GM19372 (cell line): ENCODE measurements around the gene GNB1.

ENCODE experiments used
- ATAC-seq: cut with Tn5 transposase; IDR thresholded peaks from one replicate; pipeline ENCODE4 v1.9.1; 2021; ENCODE audit warnings: mild to moderate bottlenecking, low read depth, moderate library complexity; ENCODE audit not compliant: unreplicated experiment

The GNB1 gene

DNA sequence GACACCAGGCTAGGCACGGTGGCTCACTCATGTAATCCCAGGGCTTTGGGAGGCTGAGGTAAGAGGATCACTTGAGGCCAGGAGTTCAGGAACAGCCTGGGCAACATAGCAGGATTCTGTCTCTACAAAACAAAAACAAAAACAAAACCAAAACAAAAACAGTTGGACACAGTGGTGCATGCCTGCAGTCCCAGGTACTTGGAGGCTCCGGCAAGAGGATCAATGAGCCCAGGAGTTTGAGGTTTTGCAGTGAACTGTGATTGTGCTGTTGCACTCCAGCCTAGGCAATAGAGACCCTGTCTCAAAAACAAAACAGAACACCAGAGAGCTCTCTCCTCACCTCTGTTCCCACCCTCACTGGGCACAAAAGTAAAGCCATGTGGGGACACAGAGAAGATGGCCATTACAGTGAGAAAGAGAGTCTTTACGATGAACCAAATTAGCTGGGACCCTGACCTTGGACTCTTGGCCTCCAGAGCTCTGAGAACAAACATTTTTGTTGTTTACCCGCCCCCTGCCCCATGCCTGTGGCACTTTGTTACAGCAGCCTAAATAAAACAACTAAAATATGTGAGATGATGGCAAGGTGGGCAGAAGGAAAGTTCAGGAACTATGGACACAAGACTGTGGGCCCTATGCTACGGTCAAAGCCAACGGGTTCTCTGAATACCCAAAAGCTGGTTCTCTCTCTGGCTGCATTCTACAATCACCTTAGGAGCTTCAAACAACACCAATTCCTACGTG lies 122.5 kb downstream of the GNB1 start:
- no peak for ATAC-seq

DNA sequence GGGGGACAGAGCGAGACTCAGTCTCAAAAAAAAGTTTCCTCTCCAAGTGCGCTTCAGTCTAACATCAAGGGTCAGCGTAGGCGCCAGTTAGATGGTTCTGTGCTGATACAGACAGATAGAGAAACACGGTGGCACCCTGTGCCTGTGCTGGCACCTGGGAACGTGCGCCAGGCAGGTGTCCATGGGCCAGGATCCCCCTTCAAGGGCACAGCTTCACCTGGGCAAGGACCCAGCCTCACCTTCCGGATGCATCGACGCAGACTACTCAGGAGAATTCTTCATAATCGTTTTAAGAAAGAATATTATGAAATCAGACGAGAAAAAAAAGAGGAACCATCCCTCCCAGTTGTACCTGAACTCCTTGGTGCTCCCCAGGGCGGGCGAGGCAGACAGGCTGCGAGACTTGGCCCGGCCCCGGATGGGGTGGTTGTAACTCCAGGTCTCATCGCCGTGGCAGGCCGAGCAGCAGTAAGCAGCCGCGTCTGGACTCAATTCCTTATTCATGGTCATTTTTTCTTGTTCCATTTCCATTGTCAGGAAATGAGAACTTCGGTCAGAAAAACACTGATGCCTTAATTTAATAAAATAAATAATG lies 125.9 kb downstream of the GNB1 start:
- no peak for ATAC-seq

DNA sequence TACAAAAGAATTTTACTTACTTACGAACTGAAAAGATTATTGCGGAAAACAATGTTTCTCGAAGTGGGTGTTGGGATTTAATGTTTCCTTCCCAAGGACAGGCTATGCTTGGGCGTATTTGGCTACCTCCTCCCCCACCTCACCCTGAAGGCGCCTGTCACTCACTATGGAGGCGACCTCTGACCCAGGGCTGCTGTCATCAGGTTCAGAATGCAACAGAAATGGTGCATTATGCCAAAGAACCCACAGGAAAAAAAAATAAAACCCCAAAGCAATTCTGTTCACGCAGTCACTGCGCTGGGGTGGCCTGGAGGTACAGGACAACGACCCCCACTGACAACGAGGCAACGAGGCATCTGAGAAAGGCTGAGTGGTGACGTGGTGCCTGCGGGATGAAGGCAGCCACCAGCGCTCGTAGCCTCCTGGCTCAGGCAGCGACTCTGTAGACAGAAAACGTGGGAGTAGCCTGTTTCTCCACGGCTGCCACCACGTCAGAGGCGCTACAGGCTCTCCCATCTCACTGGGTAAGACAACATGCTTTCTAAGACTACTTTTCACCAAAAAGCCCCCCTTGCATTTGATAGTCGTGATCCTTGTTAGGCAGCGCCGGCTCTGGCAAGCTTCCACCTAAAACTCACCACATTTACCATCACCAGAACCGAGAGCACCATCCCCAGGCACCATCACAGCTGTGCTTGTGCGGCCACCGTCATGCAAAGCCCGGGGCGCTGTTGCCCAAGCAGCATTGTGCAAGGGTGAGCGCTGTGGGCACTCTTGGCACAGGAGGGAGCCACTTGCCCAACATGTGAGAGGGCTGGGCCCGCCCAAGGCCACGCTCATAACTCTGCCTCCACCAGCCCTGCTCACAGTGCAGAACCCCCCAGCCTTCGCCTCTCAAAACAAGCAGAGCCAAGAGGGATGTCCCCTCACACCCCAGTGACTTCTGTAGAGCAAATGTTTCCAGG lies 126.9 kb downstream of the GNB1 start:
- no peak for ATAC-seq

DNA sequence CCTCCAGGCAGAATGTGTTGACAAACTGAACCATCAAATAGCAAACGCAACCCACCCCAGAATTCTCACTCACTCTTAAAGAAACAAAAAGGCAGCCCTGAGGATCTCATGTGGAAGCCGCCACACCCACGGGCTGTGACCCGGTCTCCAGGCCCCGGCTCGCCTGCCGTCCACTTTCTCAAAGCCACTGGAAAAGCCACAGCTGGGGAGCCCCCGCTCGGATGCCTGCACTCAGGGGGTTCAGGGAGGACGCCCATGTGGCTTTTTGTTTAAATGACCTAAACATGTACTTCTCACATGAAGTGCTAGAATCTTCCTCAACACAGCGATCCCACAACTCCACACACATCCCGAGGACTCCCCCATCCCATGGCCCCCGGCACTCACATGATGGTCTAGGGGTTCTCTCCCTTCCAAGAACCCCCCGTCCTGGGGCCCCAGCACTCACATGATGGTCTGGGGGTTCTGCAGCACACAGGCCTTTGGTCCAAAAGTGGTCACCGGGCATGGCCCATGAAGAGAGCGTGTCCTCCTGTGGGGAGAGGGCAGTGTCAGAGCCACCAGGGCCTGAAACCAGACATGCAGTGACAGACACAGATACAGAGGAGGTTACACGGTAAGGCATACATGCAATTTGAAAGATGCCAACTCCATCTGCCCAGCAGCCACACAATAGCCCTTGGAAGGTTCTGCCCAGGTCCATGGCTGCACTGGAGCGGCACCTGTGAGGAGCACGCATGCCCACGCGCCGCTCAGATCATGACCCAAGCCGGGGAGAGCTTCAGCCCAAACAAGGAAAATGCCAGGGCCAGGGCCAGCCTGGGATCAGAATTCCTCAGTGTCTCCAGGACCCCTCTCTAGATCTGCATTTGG lies 129.1 kb downstream of the GNB1 start:
- no peak for ATAC-seq

DNA sequence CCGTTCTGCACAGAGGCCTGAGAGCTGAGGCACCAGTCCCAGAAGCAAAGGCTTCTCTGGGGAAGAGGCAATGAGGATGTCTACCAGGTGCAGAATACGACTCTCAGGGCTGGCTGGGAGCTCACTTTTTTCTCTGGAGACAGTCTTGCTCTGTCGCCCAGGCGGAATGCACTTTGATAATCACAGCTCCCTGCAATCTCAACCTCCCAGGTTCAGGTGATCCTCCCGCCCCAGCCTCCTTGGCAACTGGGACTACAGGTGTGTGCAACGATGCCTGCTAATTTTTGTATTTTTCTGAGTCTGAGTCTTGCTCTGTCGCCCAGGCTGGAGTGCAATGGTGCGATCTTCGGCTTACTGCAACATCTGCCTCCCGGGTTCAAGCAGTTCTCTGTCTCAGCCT lies 130.2 kb downstream of the GNB1 start:
- no peak for ATAC-seq

DNA sequence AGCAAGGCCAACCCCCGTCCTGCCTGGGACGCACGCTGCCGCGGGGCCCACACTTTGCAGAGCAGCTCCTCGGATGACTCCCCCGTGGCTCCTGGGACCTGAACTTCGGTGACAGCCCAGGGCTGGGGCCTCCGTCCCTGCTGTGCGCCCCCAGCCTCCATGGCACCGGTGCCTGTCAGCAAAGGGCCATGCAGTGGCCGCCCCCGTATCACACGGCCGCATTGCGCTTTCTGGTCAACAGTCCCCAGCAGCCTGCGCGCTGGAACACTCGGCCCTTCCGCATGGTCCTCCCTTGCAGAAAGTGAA lies 130.6 kb downstream of the GNB1 start:
- no peak for ATAC-seq

DNA sequence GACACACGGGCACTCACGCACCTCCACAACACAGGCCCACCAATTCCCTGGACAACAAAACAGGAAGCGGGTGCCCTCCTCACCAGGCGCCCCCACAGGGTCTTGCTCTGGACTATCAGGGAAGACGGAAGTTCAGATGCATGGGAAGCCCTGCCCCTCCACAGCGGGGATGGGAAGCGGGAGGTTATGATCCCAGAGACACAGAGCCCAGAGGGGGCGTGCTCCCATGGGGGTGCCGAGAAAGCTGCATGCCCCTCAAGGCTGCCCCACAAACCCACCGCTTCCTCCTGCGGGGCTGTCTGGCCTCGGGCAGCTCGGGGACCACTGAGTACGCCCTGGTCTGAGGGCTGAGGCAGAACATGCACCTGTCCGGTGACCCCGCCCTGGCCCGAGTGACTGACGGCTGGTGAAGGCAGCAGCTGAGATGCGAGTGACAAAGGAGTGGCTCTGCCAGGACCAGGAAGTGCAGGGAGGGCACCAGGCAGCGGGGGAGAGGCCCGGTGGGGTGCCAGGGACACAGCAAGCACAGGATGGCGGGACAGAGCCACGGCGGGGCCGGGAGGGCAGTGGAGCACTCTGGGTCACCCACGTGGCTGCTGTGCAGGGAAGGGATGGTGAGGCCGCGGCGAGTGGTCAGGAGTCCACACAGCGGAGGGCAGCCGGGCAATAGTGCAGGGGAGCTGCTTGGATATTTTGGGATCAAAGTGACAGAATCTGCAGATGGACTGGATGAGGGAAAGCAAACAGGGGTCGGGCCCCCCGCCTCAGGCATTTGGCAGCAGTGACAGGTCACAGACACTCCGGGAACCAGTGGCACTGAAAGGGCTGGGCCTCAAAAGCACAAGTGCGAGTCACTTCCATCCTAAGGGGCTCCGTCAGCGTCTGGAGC lies 131.2 kb downstream of the GNB1 start:
- no peak for ATAC-seq

DNA sequence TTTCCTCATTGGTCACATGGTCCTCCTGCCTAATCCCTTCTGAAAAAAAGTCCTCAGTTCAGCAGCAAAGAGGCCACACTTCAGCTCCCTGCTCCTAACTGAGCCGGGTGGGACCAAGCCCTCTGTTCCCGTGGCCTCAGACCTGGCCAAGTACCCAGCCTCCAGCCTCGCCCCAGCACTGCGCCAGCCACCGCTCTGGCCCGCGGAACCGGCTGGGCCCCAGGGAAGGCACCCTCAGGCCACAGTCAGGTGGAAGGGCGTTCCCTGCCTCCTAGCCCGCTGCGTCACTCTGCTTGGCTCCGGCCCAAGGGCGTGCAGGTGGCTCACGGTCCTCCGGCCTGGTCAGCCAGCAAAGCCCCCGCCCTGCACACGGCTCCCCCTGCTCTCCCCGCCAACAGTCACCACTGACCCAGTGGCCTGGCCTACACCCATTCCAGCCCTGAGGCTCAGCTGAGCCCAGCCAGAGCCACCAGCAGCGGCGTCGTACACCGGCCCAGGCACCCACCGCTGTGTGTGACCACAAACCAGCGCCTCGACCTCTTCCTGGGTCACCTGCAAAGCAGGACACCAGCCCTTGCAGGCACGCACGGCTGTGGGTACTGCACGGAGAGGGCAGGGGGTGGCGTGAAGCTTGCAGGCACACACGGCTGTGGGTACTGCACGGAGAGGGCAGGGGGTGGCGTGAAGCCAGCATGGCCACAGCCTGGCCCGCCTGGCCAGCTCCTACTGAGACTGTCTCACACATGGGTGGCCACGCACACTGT lies 132.0 kb downstream of the GNB1 start:
- no peak for ATAC-seq

DNA sequence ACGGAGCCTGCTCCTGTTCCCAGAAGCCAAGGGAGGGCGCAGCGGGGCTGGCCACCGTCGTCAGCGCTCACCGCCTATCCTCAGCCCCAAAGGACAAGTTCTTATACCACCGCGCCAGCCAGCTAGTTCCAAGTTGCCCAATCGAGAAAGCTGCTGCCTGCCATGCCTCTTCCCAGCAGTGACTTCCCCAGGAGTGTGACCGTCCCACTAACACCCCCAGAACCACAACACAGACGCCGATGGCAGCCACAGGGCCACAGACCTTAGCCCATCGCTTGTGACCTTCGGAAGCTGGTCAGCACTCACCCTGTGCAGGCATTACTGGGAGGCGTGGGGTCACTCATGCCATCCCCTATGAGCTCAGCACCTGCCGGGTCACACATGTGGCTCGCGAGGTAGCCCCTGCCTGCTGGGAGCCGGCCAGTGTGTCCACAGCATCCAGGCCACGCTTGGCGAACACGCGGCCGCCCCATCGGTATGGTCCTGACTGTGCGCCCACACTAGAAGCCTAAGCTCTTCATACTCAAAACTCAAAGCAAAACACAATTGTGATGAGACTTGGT lies 132.7 kb downstream of the GNB1 start:
- no peak for ATAC-seq

DNA sequence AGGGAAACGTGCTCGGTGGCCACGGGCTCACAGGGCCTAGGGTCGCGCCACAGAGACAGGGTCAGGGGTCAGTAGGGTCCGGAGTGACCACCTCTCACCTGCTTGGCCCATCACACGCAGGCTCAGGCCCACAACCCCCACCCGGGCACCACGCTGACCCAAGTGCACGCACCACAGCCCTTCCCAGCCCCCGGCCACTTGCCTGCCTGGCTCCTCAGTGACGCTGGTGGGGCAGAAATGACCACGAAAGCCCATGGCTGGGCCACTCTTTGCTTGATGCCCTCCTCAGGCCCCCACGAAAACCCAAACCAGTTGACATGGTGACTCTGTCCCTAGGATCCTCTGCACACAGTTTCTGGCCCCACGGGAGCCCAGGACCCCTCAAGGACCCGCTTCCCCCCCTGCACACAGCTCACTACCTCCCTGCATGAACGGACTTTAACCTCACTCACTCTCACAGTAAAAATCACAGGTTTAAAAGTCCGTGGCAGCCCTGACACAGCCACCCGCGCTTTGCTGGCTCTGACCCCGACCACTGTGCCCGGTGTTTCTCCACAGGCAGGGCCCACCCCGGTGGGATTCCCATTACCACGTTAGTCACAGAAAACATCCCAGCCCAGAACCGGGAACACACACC lies 133.3 kb downstream of the GNB1 start:
- no peak for ATAC-seq

DNA sequence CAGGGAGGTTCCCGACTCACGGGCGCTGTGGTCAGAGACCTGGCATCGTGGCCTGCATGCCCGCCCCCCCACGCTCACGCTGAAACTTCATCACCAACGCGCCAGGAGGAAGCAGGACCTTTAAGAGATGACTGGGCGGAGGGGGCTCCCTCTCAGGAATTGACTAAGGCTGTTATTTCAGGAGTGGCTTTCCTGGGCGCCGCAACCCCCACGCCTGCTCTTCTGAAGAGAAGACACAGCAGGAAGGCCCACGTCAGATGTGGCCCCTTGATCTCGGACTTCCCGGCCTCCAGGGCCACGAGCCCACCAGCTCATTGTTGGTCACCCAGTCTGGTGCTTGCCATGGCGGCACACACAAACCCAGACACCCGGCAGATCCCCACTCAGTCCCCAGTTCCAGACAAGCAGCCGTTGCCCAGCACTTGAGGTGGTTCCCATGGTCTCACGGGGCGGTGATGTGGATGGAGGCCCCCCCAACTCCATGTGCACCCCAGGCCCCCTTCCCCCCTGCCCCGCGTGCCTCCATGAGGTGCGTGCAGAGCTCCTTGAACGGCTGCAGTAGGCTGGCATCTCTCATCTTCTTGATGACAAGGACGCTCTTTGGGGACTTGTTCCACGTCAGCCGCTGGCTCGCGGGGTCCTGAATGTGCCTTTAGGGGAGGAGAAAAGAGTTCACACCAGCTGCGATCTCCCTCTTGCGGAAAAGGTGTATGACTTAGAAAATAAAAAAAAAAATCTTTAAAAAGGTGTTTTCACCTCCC lies 134.0 kb downstream of the GNB1 start:
- ATAC-seq: no peak

DNA sequence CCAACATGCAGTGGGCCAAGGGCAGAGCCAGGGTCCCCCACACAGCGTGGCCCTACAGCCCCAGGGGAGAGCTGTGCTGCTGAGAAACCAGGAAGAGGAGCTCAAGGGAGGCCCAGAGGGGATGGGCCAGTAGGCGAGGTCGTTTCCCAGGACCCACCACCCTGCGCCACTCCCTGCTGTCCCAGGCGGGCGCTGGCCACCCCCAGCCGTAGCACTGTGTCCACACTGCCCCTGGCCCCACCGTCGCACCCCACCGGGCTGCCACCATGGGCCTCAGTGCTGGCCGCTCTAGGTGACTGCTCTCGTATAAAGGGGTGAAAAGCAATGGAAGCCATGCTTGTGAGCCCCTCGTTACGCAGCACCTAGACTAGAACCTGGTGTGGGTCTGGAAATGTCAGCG lies 135.0 kb downstream of the GNB1 start:
- ATAC-seq: no peak

DNA sequence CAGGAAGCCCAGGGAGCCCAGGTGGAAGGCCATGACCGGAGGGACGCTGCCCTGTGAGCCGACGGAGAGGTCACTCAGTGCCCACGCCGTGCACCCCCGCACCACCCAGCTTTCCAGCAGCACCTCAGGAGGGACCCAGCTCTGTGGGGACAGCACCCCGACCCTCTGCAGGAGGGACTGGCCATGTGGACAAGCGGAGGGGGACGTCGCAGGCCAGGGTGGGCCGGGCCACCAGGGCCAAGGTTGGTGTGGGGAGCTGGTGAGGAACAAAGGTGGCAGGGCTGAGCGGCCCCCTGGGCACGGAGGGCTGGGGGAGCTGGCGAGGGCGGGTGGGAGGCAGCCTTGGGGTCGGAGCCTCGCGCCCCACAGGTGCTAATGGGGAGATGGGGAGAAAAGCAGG lies 135.5 kb downstream of the GNB1 start:
- no peak for ATAC-seq

DNA sequence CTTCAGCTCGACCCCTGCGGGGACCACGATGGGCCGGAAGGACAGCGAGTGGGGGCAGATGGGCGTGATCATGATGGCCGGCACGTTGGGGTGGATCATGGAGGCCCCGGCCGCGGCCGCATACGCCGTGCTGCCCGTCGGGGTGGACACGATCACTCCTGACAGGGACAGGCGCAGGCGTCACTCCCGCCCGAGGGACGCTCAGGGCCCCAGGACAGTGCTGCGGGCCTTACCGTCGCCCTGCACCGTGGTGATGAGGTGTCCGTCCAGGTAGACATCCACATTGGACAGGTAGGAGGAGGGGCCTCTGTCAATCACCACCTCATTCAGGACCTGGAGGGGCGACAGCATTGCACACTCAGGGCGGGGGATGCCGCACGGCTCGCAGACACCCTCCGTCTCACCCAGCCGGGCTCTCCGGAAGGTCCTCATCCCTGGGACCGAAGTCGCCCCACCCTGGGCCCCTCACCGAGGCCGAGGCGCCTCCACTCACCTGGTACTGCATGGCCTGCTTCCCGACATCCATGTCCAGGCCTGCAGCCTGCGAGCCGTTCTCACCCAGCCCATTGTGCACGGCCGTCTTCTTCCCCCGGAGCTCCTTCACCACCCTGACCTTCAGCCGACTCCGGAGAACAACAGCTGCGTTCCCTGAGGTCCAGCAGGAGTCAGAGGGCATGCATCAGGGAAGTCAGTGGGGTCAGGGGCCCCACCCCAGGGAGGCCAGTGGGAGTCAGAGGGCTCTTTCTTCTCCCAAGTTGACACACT lies 136.7 kb downstream of the GNB1 start:
- no peak for ATAC-seq

DNA sequence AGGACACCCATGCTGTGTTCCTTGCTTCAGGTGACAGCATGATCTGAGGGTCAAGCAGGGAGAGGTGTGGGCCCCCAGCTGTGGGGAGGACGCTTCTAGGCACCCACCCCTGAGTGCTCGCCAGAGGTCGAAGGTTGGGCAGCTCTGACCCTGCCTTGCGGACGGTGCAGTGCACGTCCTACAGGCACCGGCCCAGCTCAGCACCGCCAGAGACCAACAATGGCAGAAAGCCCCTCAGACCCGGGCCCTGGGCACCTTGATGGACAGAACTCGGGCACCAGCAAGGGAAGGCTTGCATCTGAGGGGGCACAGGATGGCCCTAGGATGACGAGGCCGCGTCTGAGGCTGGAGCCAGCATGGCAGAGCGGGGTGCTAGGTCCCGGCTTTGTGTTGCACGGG lies 137.3 kb downstream of the GNB1 start:
- ATAC-seq: no peak
